Left colon (tissue), 2 donors: ENCODE measurements around the gene PRR22. TPM values are rescaled to one million over a fixed set of nuclear protein-coding genes. Genes with fewer than 3 reads are reported as not detected.

Experiments
- ATAC-seq: fragments of 200-7000 bp; cut with Tn5 transposase; one replicate; pipeline ENCODE4 v1.9.1; 2020; ENCODE audit warnings: mild to moderate bottlenecking, moderate library complexity
- DNase-seq, 2 donors: peaks; one replicate each; pipeline ENCODE4 v3.0.0-alpha.2; 2020
- intact Hi-C, 2 donors: fragments of 100-400 bp; cut with DNase I in 1 of 2; cut with micrococcal nuclease in 1 of 2; formaldehyde crosslinking; loops; one replicate each; pipeline versions ENCODE4 v1.11.2 to v1.14.0; 2022; cut with DNase I, micrococcal nuclease
- total RNA-seq, 2 donors: library from RNA; stranded (reverse); fragmentation: NEBNext Ultra II Directional; extraction: Animal tissue kit (Norgen Biotek cat#: 25700); gene quantifications; one replicate each; pipeline ENCODE4 v1.2.1, GENCODE V29; 2021
- donor health status: DM: no; HTN: no; CAD: no.
- donor health status: DM: yes; HTN: yes; CAD: no.

PRR22 gene
- total RNA-seq, 2 donors from 2014 or later = 2.6 to 4.5 TPM

- ATAC-seq = no peak
- DNase-seq = no peak
- intact Hi-C loops = no loop called here
Measured at GRCh38 chr19:5817218-5817617, 32.7 kb upstream of the PRR22 start.

GRCh38 chr19:5814852-5815246, 30.3 kb upstream of the PRR22 start:
- ATAC-seq = peak; percentile 30
- DNase-seq = no peak
- intact Hi-C loops = no loop called here

GRCh38 chr19:5814123-5814851, 29.7 kb upstream of the PRR22 start:
- peak; percentile 59 for ATAC-seq
- intact Hi-C loops = no loop called here
- no peak for DNase-seq

- DNase-seq (no peak), ATAC-seq (no peak)
- intact Hi-C loops = no loop called here
Measured at GRCh38 chr19:5811117-5811516, 26.6 kb upstream of the PRR22 start.

- intact Hi-C loops = loop anchor here (5.0 kb wide), 2 partner anchors 83 to 88 kb away; no protein-coding TSS in a partner anchor
- no peak for DNase-seq
- no peak for ATAC-seq
Measured at GRCh38 chr19:5809469-5809868, 24.9 kb upstream of the PRR22 start.

GRCh38 chr19:5809053-5809452, 24.5 kb upstream of the PRR22 start:
- intact Hi-C loops = loop anchor here (5.0 kb wide), 2 partner anchors 83 to 88 kb away; no protein-coding TSS in a partner anchor
- ATAC-seq = no peak
- DNase-seq = no peak

- no peak for DNase-seq
- no peak for ATAC-seq
- intact Hi-C loops = loop anchor here (5.0 kb wide), 2 partner anchors 84 to 89 kb away; no protein-coding TSS in a partner anchor
Measured at GRCh38 chr19:5808120-5808816, 23.7 kb upstream of the PRR22 start.

GRCh38 chr19:5806905-5807304, 22.4 kb upstream of the PRR22 start:
- intact Hi-C loops = loop anchor here (5.0 kb wide), 2 partner anchors 85 to 90 kb away; no protein-coding TSS in a partner anchor
- ATAC-seq = no peak
- no peak for DNase-seq

GRCh38 chr19:5806133-5806489, 21.6 kb upstream of the PRR22 start:
- no peak for ATAC-seq
- DNase-seq = no peak
- intact Hi-C loops = loop anchor here (5.0 kb wide), 2 partner anchors 86 to 91 kb away; no protein-coding TSS in a partner anchor

- DNase-seq (peak; percentile 77 to 85), ATAC-seq (peak; percentile 54)
- intact Hi-C loops = loop anchor here (5.0 kb wide), 2 partner anchors 87 to 92 kb away; no protein-coding TSS in a partner anchor
Measured at GRCh38 chr19:5805462-5806132, 21.1 kb upstream of the PRR22 start.

GRCh38 chr19:5804516-5805461, 20.2 kb upstream of the PRR22 start, which contains the start of gene NRTN:
TSS of gene NRTN (plus strand) at chr19:5805067. CDS start at chr19:5824166, 19,099 bp downstream.
- peak in 1 of 2 donors; percentile 59 for DNase-seq
- ATAC-seq = peak; percentile 59
- intact Hi-C loops = loop anchor here (5.0 kb wide), 2 partner anchors 88 to 93 kb away; no protein-coding TSS in a partner anchor

- peak; percentile 87 to 94 for DNase-seq
- intact Hi-C loops = no loop called here
- ATAC-seq = peak; percentile 82
Measured at GRCh38 chr19:5803752-5804515, 19.4 kb upstream of the PRR22 start.

GRCh38 chr19:5803441-5803751, 18.9 kb upstream of the PRR22 start:
- intact Hi-C loops = no loop called here
- ATAC-seq = peak; percentile 0
- no peak for DNase-seq

- ATAC-seq (no peak), DNase-seq (no peak)
- intact Hi-C loops = no loop called here
Measured at GRCh38 chr19:5801796-5802619, 17.5 kb upstream of the PRR22 start.

- DNase-seq (no peak), ATAC-seq (no peak)
- intact Hi-C loops = no loop called here
Measured at GRCh38 chr19:5800361-5801270, 16.1 kb upstream of the PRR22 start.
